ENCODE results near the gene FAM81A.
"Not testable (repeated sequence)": the region's sequence is repeated elsewhere in the genome, so short reads cannot be mapped to it uniquely, and the experiment has no call there.

Gene FAM81A

GRCh38 chr15:59437817-59438624 is at the start of gene FAM81A:
TSS of gene FAM81A (plus strand) at chr15:59438186. CDS start at chr15:59458627, 20,441 bp downstream.
- no peaks in the 10 kb centered on the region for H3K4me1 ChIP-seq (ENCODE audit: insufficient read depth, low read length)
- H3K27ac ChIP-seq (ENCODE audit: low read length), result no peak within 1 kb of the TSS
- H3K9me3 ChIP-seq (ENCODE audit: insufficient read depth, low read depth, low read length), result no peaks in the 10 kb centered on the region
- peak within 1 kb of the TSS; percentile 7; the same call in 1 of the 2 replicates for H3K9ac ChIP-seq (ENCODE audit: low read depth, low read length)
- peaks cover 76% of the 10 kb centered on the region for H3K27me3 ChIP-seq (ENCODE audit: insufficient read depth, low read length)
- no peaks in the 10 kb centered on the region for H3K36me3 ChIP-seq (ENCODE audit: insufficient read depth, low read depth, low read length)
- peak within 1 kb of the TSS; percentile 82 for H3K4me3 ChIP-seq (ENCODE audit: low read length)

- no peaks in the 10 kb centered on the region for H3K27me3 ChIP-seq (ENCODE audit: insufficient read depth, low read length)
These were observed 49.3 kb upstream of the FAM81A start for GRCh38 chr15:59388670-59389069.

GRCh38 chr15:59392299-59392698 is 45.7 kb upstream of the FAM81A start:
- no peaks in the 10 kb centered on the region for H3K27me3 ChIP-seq (ENCODE audit: insufficient read depth, low read length)
- H3K9ac ChIP-seq (ENCODE audit: low read depth, low read length), result no peak overlapping the region
- H3K9me3 ChIP-seq (ENCODE audit: insufficient read depth, low read depth, low read length), result no peaks in the 10 kb centered on the region
- no peak overlapping the region for H3K27ac ChIP-seq (ENCODE audit: low read length)
- H3K4me3 ChIP-seq (ENCODE audit: low read length), result no peak overlapping the region
- no peaks in the 10 kb centered on the region for H3K36me3 ChIP-seq (ENCODE audit: insufficient read depth, low read depth, low read length)
- no peaks in the 10 kb centered on the region for H3K4me1 ChIP-seq (ENCODE audit: insufficient read depth, low read length)

More at GRCh38 chr15:59388670-59389069, 49.3 kb upstream of the FAM81A start:
- no peaks in the 10 kb centered on the region for H3K9me3 ChIP-seq (ENCODE audit: insufficient read depth, low read depth, low read length)
- no peak overlapping the region for H3K4me3 ChIP-seq (ENCODE audit: low read length)
- H3K4me1 ChIP-seq (ENCODE audit: insufficient read depth, low read length), result no peaks in the 10 kb centered on the region
- H3K9ac ChIP-seq (ENCODE audit: low read depth, low read length), result no peak overlapping the region
- no peak overlapping the region for H3K27ac ChIP-seq (ENCODE audit: low read length)
- H3K36me3 ChIP-seq (ENCODE audit: insufficient read depth, low read depth, low read length), result no peaks in the 10 kb centered on the region

GRCh38 chr15:59394166-59394661 is 43.8 kb upstream of the FAM81A start:
- Histone ChIP-seq H3K27me3 (ENCODE audit: insufficient read depth, low read length) (peaks cover 3% of the 10 kb centered on the region), H3K27ac (ENCODE audit: low read length) (no peak overlapping the region), H3K4me3 (ENCODE audit: low read length) (no peak overlapping the region), H3K36me3 (ENCODE audit: insufficient read depth, low read depth, low read length) (no peaks in the 10 kb centered on the region), H3K4me1 (ENCODE audit: insufficient read depth, low read length) (no peaks in the 10 kb centered on the region), H3K9me3 (ENCODE audit: insufficient read depth, low read depth, low read length) (no peaks in the 10 kb centered on the region), H3K9ac (ENCODE audit: low read depth, low read length) (no peak overlapping the region)

GRCh38 chr15:59396211-59396610 is 41.8 kb upstream of the FAM81A start:
- Histone ChIP-seq H3K9ac (ENCODE audit: low read depth, low read length) (no peak overlapping the region), H3K27me3 (ENCODE audit: insufficient read depth, low read length) (peaks cover 18% of the 10 kb centered on the region), H3K4me3 (ENCODE audit: low read length) (no peak overlapping the region), H3K36me3 (ENCODE audit: insufficient read depth, low read depth, low read length) (no peaks in the 10 kb centered on the region), H3K4me1 (ENCODE audit: insufficient read depth, low read length) (peaks cover 3% of the 10 kb centered on the region; the same call in 1 of the 2 replicates), H3K27ac (ENCODE audit: low read length) (no peak overlapping the region), H3K9me3 (ENCODE audit: insufficient read depth, low read depth, low read length) (no peaks in the 10 kb centered on the region)

GRCh38 chr15:59396679-59397078 is 41.3 kb upstream of the FAM81A start:
- Histone ChIP-seq H3K4me1 (ENCODE audit: insufficient read depth, low read length) (peaks cover 7% of the 10 kb centered on the region; the same call in 1 of the 2 replicates), H3K27me3 (ENCODE audit: insufficient read depth, low read length) (peaks cover 18% of the 10 kb centered on the region), H3K9me3 (ENCODE audit: insufficient read depth, low read depth, low read length) (no peaks in the 10 kb centered on the region), H3K9ac (ENCODE audit: low read depth, low read length) (no peak overlapping the region), H3K27ac (ENCODE audit: low read length) (no peak overlapping the region), H3K4me3 (ENCODE audit: low read length) (no peak overlapping the region), H3K36me3 (ENCODE audit: insufficient read depth, low read depth, low read length) (no peaks in the 10 kb centered on the region)

- Histone ChIP-seq H3K36me3 (ENCODE audit: insufficient read depth, low read depth, low read length) (no peaks in the 10 kb centered on the region), H3K27me3 (ENCODE audit: insufficient read depth, low read length) (peaks cover 26% of the 10 kb centered on the region), H3K4me1 (ENCODE audit: insufficient read depth, low read length) (peaks cover 14% of the 10 kb centered on the region; the same call in 1 of the 2 replicates), H3K9me3 (ENCODE audit: insufficient read depth, low read depth, low read length) (no peaks in the 10 kb centered on the region), H3K4me3 (ENCODE audit: low read length) (no peak overlapping the region), H3K27ac (ENCODE audit: low read length) (no peak overlapping the region), H3K9ac (ENCODE audit: low read depth, low read length) (no peak overlapping the region)
These were observed 39.8 kb upstream of the FAM81A start for GRCh38 chr15:59398220-59398619.

- no peak overlapping the region for H3K9ac ChIP-seq (ENCODE audit: low read depth, low read length)
- no peak overlapping the region for H3K4me3 ChIP-seq (ENCODE audit: low read length)
- H3K27ac ChIP-seq (ENCODE audit: low read length), result no peak overlapping the region
- H3K4me1 ChIP-seq (ENCODE audit: insufficient read depth, low read length), result peaks cover 18% of the 10 kb centered on the region; the same call in 1 of the 2 replicates
- H3K9me3 ChIP-seq (ENCODE audit: insufficient read depth, low read depth, low read length), result no peaks in the 10 kb centered on the region
- H3K27me3 ChIP-seq (ENCODE audit: insufficient read depth, low read length), result peaks cover 33% of the 10 kb centered on the region
- no peaks in the 10 kb centered on the region for H3K36me3 ChIP-seq (ENCODE audit: insufficient read depth, low read depth, low read length)
These were observed 38.4 kb upstream of the FAM81A start for GRCh38 chr15:59399465-59400102.

- H3K9ac ChIP-seq (ENCODE audit: low read depth, low read length), result no peak overlapping the region
- no peak overlapping the region for H3K27ac ChIP-seq (ENCODE audit: low read length)
- H3K36me3 ChIP-seq (ENCODE audit: insufficient read depth, low read depth, low read length), result no peaks in the 10 kb centered on the region
- peaks cover 38% of the 10 kb centered on the region for H3K27me3 ChIP-seq (ENCODE audit: insufficient read depth, low read length)
- peaks cover 18% of the 10 kb centered on the region; the same call in 1 of the 2 replicates for H3K4me1 ChIP-seq (ENCODE audit: insufficient read depth, low read length)
- H3K9me3 ChIP-seq (ENCODE audit: insufficient read depth, low read depth, low read length), result no peaks in the 10 kb centered on the region
- H3K4me3 ChIP-seq (ENCODE audit: low read length), result no peak overlapping the region
These were observed 37.7 kb upstream of the FAM81A start for GRCh38 chr15:59400103-59400813.

GRCh38 chr15:59401051-59401823 is 36.7 kb upstream of the FAM81A start:
- H3K36me3 ChIP-seq (ENCODE audit: insufficient read depth, low read depth, low read length); H3K4me3 ChIP-seq (ENCODE audit: low read length); H3K9ac ChIP-seq (ENCODE audit: low read depth, low read length); H3K9me3 ChIP-seq (ENCODE audit: insufficient read depth, low read depth, low read length); H3K27ac ChIP-seq (ENCODE audit: low read length): not testable (repeated sequence)
- peaks cover 18% of the 10 kb centered on the region; the same call in 1 of the 2 replicates for H3K4me1 ChIP-seq (ENCODE audit: insufficient read depth, low read length)
- peaks cover 38% of the 10 kb centered on the region for H3K27me3 ChIP-seq (ENCODE audit: insufficient read depth, low read length)
